AG04450 (cell line): Measurements from ENCODE around the gene MAPKAP1. TPM values are rescaled to one million over a fixed set of nuclear protein-coding genes. Genes with fewer than 3 reads are reported as not detected.

Experiments
- CTCF ChIA-PET: fragments of 300-600, 350-600 bp; formaldehyde crosslinking; extraction: SDS; loops from one replicate; lab custom pipeline; 2022; ENCODE audit warnings: antibody characterized with exemption, inconsistent platforms; lab: Charles Lee
- POLR2A ChIA-PET: fragments of 350-600 bp; formaldehyde crosslinking; extraction: SDS; loops from one replicate; lab custom pipeline; 2021; ENCODE audit warnings: antibody characterized with exemption, inconsistent platforms; lab: Yijun Ruan, JAX
- DNase-seq: peaks from one replicate; pipeline ENCODE4 v3.0.0-alpha.2; 2011; ENCODE audit warnings: low read depth, low spot score
- H3K27ac ChIP-seq: one replicate; pipeline ENCODE4 v1.5.1; 2012; ENCODE audit warnings: low read depth, low read length, control low read depth
- H3K27me3 ChIP-seq: one replicate; pipeline ENCODE4 v1.6.0; 2012; ENCODE audit warnings: low read length; ENCODE audit not compliant: control insufficient read depth, insufficient read depth
- H3K4me3 ChIP-seq: 2 replicates; pipeline ENCODE4 v1.5.1; 2011; ENCODE audit warnings: mild to moderate bottlenecking, low read depth, low read length, control low read depth
- H3K9me3 ChIP-seq: 2 replicates; pipeline ENCODE4 v1.5.1; 2012; ENCODE audit warnings: low read length; ENCODE audit not compliant: control insufficient read depth, insufficient read depth
- polyA plus RNA-seq: library from polyadenylated mRNA; depleted of rRNA; stranded (reverse); fragments of >200 nt; gene quantifications from 2 replicates; pipeline ENCODE4 v1.2.3, GENCODE V29; 2011
- TF ChIP-seq, protein P1 (sequence below): IDR thresholded peaks from 2 replicates; pipeline ENCODE4 v1.5.1; 2011; ENCODE audit warnings: low read depth, low read length, control low read depth, inconsistent platforms

The MAPKAP1 gene
- polyA plus RNA-seq, 1 experiment: 140 TPM

- POLR2A ChIA-PET: no interaction called here
- CTCF ChIA-PET: no interaction called here
- DNase-seq: no peak
- Histone ChIP-seq H3K27me3 (no peaks in the 10 kb centered on the region), H3K27ac (no peak overlapping the region), H3K4me3 (no peak overlapping the region), H3K9me3 (peaks cover 9% of the 10 kb centered on the region)
- TF ChIP-seq, protein P1, sequence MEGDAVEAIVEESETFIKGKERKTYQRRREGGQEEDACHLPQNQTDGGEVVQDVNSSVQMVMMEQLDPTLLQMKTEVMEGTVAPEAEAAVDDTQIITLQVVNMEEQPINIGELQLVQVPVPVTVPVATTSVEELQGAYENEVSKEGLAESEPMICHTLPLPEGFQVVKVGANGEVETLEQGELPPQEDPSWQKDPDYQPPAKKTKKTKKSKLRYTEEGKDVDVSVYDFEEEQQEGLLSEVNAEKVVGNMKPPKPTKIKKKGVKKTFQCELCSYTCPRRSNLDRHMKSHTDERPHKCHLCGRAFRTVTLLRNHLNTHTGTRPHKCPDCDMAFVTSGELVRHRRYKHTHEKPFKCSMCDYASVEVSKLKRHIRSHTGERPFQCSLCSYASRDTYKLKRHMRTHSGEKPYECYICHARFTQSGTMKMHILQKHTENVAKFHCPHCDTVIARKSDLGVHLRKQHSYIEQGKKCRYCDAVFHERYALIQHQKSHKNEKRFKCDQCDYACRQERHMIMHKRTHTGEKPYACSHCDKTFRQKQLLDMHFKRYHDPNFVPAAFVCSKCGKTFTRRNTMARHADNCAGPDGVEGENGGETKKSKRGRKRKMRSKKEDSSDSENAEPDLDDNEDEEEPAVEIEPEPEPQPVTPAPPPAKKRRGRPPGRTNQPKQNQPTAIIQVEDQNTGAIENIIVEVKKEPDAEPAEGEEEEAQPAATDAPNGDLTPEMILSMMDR: no peak
Measured at GRCh38 chr9:125455876-125456275, 251.1 kb downstream of the MAPKAP1 start.

GRCh38 chr9:125455132-125455531 is 251.9 kb downstream of the MAPKAP1 start:
- CTCF ChIA-PET: no interaction called here
- Histone ChIP-seq H3K27me3 (no peaks in the 10 kb centered on the region), H3K27ac (no peak overlapping the region), H3K4me3 (no peak overlapping the region), H3K9me3 (peaks cover 9% of the 10 kb centered on the region)
- DNase-seq: no peak
- TF ChIP-seq, protein P1: no peak
- POLR2A ChIA-PET: no interaction called here

DNA sequence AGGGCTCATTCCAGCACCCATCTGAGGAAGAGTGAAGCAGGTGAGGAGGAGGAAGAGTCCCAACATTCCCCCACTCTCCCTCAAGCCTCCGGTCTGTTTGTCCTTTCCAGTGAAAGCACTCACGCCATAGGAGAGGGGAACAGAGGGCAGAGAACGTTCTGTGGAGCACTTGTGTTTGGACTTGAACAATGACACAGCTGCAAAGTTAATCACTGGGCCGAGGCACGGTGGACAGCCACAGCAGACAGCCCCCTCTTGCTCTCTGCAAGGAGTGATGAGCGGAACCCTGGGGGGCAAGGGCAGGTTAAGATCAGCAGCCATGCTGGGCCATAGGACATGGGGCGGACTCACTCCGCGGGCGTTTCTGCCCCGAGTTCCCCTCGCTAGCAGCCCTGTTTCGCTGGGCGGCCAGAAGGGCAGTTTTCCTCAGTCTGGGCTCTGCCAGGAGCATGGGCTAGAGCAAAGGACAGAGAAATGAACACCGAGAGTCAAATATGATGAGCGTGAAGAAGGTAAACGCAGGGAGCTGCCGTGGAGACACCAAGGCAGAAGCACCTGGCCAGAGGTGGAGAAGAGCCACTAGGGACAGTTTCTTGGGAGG is 259.7 kb downstream of the MAPKAP1 start:
- no peak for DNase-seq
- CTCF ChIA-PET: no interaction called here
- H3K27me3 ChIP-seq: no peaks in the 10 kb centered on the region
- TF ChIP-seq, protein P1: no peak
- POLR2A ChIA-PET: no interaction called here
- no peak overlapping the region for H3K4me3 ChIP-seq
- no peak overlapping the region for H3K27ac ChIP-seq
- no peaks in the 10 kb centered on the region for H3K9me3 ChIP-seq

- ChIA-PET CTCF (no interaction called here), POLR2A (no interaction called here)
- Histone ChIP-seq H3K27me3 (no peaks in the 10 kb centered on the region), H3K9me3 (no peaks in the 10 kb centered on the region), H3K27ac (no peak overlapping the region), H3K4me3 (no peak overlapping the region)
- TF ChIP-seq, protein P1: no peak
- no peak for DNase-seq
Measured at GRCh38 chr9:125446561-125447094, 260.4 kb downstream of the MAPKAP1 start.

GRCh38 chr9:125444956-125445506 is 262.0 kb downstream of the MAPKAP1 start:
- POLR2A ChIA-PET: no interaction called here
- Histone ChIP-seq H3K27ac (no peak overlapping the region), H3K4me3 (no peak overlapping the region), H3K27me3 (no peaks in the 10 kb centered on the region), H3K9me3 (no peaks in the 10 kb centered on the region)
- TF ChIP-seq, protein P1: no peak
- DNase-seq: no peak
- CTCF ChIA-PET: no interaction called here
